Naive thymus-derived CD4-positive, alpha-beta T cell (primary cell): ENCODE results near the gene TFPI. TPM values are rescaled to one million over a fixed set of nuclear protein-coding genes. Genes with fewer than 3 reads are reported as not detected.

Experiments used
- ATAC-seq: fragments of 150-1000 bp; cut with Tn5 transposase; 2 replicates; pipeline ENCODE4 v1.10.0; 2021; ENCODE audit warnings: mild to moderate bottlenecking, moderate library complexity
- CTCF ChIA-PET: fragments of 350-600 bp; sonication (Branson Sonifier 250); formaldehyde crosslinking; loops from one replicate; lab custom pipeline; 2021; ENCODE audit warnings: antibody characterized with exemption; lab: Charles Lee
- POLR2A ChIA-PET: fragments of 350-600 bp; sonication (Branson Sonifier 250); formaldehyde crosslinking; loops from one replicate; lab custom pipeline; 2021; ENCODE audit warnings: antibody characterized with exemption, inconsistent platforms; lab: Charles Lee
- DNase-seq, 9 donors: peaks; one replicate each; pipeline versions ENCODE4 v3.0.0 to v3.0.0-alpha.2; 2020 to 2022; ENCODE audit warnings: mixed read lengths in 1 of 9
- H3K27ac ChIP-seq: one replicate; pipeline ENCODE4 v1.7.0; 2013; ENCODE audit warnings: mild to moderate bottlenecking, low read depth, low read length, moderate library complexity
- H3K27me3 ChIP-seq, 2 donors: one replicate each; pipeline ENCODE4 v1.7.0; 2013; ENCODE audit warnings: low read length in 2 of 2, mild to moderate bottlenecking in 2 of 2, moderate library complexity in 2 of 2; ENCODE audit not compliant: control insufficient read depth in 2 of 2, insufficient read depth in 2 of 2
- H3K36me3 ChIP-seq, 3 experiments: 1 replicate in 2 of 3; 2 replicates in 1 of 3; pipeline ENCODE4 v1.7.0; 2013; ENCODE audit warnings: low read length in 3 of 3, mild to moderate bottlenecking in 3 of 3, moderate library complexity in 1 of 3; ENCODE audit not compliant: insufficient read depth in 3 of 3, control insufficient read depth in 2 of 3
- H3K4me1 ChIP-seq, 2 donors: one replicate each; pipeline ENCODE4 v1.7.0; 2013; ENCODE audit warnings: low read length in 2 of 2, mild to moderate bottlenecking in 2 of 2, moderate library complexity in 1 of 2; ENCODE audit not compliant: control insufficient read depth in 2 of 2, insufficient read depth in 2 of 2
- H3K4me3 ChIP-seq: 2 replicates; pipeline ENCODE4 v1.7.0; 2013; ENCODE audit warnings: mild to moderate bottlenecking, low read length
- H3K9me3 ChIP-seq, 3 experiments: 1 replicate in 2 of 3; 2 replicates in 1 of 3; pipeline ENCODE4 v1.7.0; 2013; ENCODE audit warnings: low read length in 3 of 3; ENCODE audit not compliant: control insufficient read depth in 2 of 3
- H3K27ac Mint-ChIP-seq, 9 donors: one replicate each; pipeline ENCODE4 v1.8.0; 2020 to 2022; ENCODE audit warnings: mixed read lengths in 9 of 9, mild to moderate bottlenecking in 8 of 9, moderate library complexity in 5 of 9, inconsistent platforms in 2 of 9
- H3K27me3 Mint-ChIP-seq, 5 donors: one replicate each; pipeline ENCODE4 v1.8.0; 2021 to 2022; ENCODE audit warnings: mixed read lengths in 5 of 5, mild to moderate bottlenecking in 1 of 5
- H3K36me3 Mint-ChIP-seq, 5 donors: one replicate each; pipeline ENCODE4 v1.8.0; 2020 to 2022; ENCODE audit warnings: mixed read lengths in 5 of 5, mild to moderate bottlenecking in 3 of 5, inconsistent platforms in 1 of 5
- H3K4me1 Mint-ChIP-seq, 7 donors: one replicate each; pipeline ENCODE4 v1.8.0; 2020 to 2022; ENCODE audit warnings: mixed read lengths in 7 of 7, mild to moderate bottlenecking in 3 of 7, inconsistent platforms in 1 of 7
- H3K4me3 Mint-ChIP-seq, 10 donors: one replicate each; pipeline ENCODE4 v1.8.0; 2020 to 2022; ENCODE audit warnings: mild to moderate bottlenecking in 10 of 10, mixed read lengths in 10 of 10, moderate library complexity in 6 of 10, inconsistent platforms in 2 of 10
- H3K9me3 Mint-ChIP-seq, 11 donors: one replicate each; pipeline ENCODE4 v1.8.0; 2020 to 2022; ENCODE audit warnings: mixed read lengths in 11 of 11, mild to moderate bottlenecking in 4 of 11, inconsistent platforms in 1 of 11, moderate library complexity in 1 of 11
- intact Hi-C, 2 donors: fragments of 100-400 bp; cut with micrococcal nuclease; formaldehyde crosslinking; loops; one replicate each; pipeline ENCODE4 v1.15.1; 2023
- polyA plus RNA-seq, 2 donors: library from polyadenylated mRNA; unstranded; fragments of 300-500 nt; fragmentation: Illumina TruSeq; gene quantifications; one replicate each; pipeline ENCODE4 v1.2.3, GENCODE V29; 2021
- total RNA-seq, 6 experiments: library from RNA in 5 of 6; stranded (reverse) in 5 of 6; gene quantifications; 1 replicate in 5 of 6; 2 replicates in 1 of 6; pipeline ENCODE4 v1.2.3 and lab custom pipeline; 2021 to 2026

The TFPI gene
- total and polyA plus RNA-seq, 7 experiments from 2014 or later, result 0.15 to 1.2 (median 0.56) TPM; not detected in 4

DNA sequence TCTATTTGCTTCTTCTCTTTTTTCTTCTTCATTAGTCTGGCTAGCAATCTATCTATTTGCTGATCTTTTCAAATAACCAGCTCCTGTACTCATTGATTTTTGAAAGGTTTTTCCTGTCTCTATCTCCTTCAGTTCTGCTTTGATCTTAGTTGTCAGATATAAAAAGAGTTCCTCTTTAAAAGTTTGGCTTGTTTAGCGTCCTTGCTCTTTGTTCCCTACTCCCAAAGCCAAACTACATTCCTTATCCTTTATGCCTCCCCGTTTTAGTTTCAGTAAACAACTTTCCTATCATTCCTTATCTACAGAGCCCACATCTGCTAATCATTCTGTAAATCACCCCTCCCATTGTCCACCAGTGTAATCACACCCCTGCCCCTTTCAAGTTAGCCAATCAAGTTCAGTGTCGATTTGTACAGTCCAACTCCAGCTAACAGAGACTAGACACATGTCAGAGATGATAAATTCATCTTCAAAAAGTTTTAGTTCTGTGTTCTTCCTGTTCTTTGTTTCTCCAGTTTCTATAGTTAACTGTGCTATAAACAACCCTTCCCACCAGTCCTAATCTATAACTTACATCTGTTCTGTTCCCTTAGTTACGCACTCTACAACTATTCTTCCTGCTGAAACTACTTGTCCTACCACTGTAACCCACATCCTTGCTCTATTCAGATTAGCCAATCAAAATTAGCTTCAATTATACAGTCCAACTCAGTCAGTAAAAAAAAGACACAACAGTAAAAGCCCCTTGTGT lies 44.4 kb downstream of the TFPI start:
- ChIA-PET POLR2A (no interaction called here), CTCF (no interaction called here)
- H3K9me3 Mint-ChIP-seq, result peaks cover 0 to 7% (median 0%) of the 10 kb centered on the region in 11 donors
- peaks cover 3 to 19% (median 11%) of the 10 kb centered on the region in 5 donors for H3K27me3 Mint-ChIP-seq
- DNase-seq (peak in 5 of 9 donors; percentile 0 to 36 (median 17)), ATAC-seq (peak; percentile 79)
- H3K27me3 ChIP-seq, result no peaks in the 10 kb centered on the region
- no peak overlapping the region for H3K4me3 ChIP-seq
- H3K4me3 Mint-ChIP-seq, result peak overlapping the region in 4 of 10 donors; percentile 12 to 58 (median 42)
- peaks cover 0 to 14% (median 8%) of the 10 kb centered on the region in 7 donors for H3K4me1 Mint-ChIP-seq
- no peak overlapping the region for H3K27ac ChIP-seq
- H3K27ac Mint-ChIP-seq, result peak overlapping the region in 4 of 9 donors; percentile 21 to 89 (median 56)
- H3K4me1 ChIP-seq, result no peaks in the 10 kb centered on the region
- no peaks in the 10 kb centered on the region for H3K36me3 ChIP-seq
- no peaks in the 10 kb centered on the region for H3K9me3 ChIP-seq
- no peaks in the 10 kb centered on the region for H3K36me3 Mint-ChIP-seq
- intact Hi-C loops, result no loop called here

DNA sequence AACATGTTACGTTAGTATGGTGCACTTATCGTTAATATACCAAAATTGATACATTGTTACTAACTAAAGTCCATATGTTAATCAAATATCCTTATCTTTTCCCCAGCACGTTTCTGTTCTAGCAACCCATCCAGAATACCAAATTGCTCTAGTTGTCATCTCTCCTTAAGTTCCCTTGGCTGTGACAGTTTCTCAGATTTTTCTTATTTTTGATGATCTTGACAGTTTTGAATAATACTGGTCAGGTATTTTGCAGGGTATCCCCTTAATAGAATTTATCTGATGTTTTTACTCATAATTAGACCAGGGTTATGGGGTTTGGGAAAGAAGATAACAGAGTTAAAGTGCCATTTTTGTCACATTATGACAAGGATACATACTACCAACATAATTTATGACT lies 47.8 kb downstream of the TFPI start:
- Mint-ChIP-seq H3K27ac (no peak overlapping the region), H3K36me3 (no peaks in the 10 kb centered on the region), H3K4me1 (peaks cover 0 to 21% (median 15%) of the 10 kb centered on the region in 7 donors), H3K4me3 (no peak overlapping the region), H3K9me3 (peaks cover 0 to 7% (median 0%) of the 10 kb centered on the region in 11 donors), H3K27me3 (peaks cover 3 to 25% (median 11%) of the 10 kb centered on the region in 5 donors)
- Histone ChIP-seq H3K4me1 (no peaks in the 10 kb centered on the region), H3K36me3 (no peaks in the 10 kb centered on the region), H3K27me3 (no peaks in the 10 kb centered on the region), H3K4me3 (no peak overlapping the region), H3K9me3 (no peaks in the 10 kb centered on the region), H3K27ac (no peak overlapping the region)
- CTCF ChIA-PET, result no interaction called here
- no peak for ATAC-seq
- intact Hi-C loops, result no loop called here
- POLR2A ChIA-PET, result no interaction called here
- DNase-seq, result no peak

DNA sequence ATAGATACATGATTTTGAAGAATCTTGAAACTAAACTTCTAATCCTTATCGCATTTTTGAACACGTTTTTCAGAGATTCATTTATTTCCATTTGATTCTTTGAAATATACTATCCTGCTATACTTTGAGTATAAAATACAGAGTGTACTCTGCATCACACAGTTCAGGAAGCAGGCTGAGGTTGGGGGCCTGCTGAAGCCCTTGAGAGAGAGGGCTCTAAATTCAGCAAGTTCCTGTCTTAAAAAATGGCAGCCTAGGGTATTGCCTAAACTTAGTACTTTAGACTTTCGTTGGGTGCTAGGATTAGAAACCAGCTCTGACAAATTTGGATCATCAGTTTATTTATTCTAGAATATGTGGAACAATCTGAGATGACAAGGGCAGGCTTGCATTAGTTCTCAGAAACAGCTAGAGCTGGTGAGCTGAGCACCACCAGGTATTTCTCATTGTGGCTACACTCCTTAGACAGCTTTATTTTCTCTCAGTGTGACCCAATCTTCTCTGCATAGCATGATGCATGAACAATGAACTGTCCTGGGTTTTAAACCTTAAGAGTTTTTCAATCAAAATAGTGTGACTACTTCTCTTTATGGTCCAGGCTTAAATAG lies 49.1 kb downstream of the TFPI start:
- Mint-ChIP-seq H3K4me3 (no peak overlapping the region), H3K27ac (peak overlapping the region in 1 of 9 donors; percentile 35), H3K9me3 (peaks cover 0 to 7% (median 0%) of the 10 kb centered on the region in 11 donors), H3K4me1 (peaks cover 0 to 15% (median 13%) of the 10 kb centered on the region in 7 donors), H3K27me3 (peaks cover 0 to 19% (median 7%) of the 10 kb centered on the region in 5 donors), H3K36me3 (no peaks in the 10 kb centered on the region)
- H3K9me3 ChIP-seq, result no peaks in the 10 kb centered on the region
- no peak overlapping the region for H3K4me3 ChIP-seq
- DNase-seq, result no peak
- ChIA-PET POLR2A (no interaction called here), CTCF (no interaction called here)
- no peak overlapping the region for H3K27ac ChIP-seq
- no peaks in the 10 kb centered on the region for H3K27me3 ChIP-seq
- H3K4me1 ChIP-seq, result no peaks in the 10 kb centered on the region
- ATAC-seq, result no peak
- intact Hi-C loops, result no loop called here
- no peaks in the 10 kb centered on the region for H3K36me3 ChIP-seq

GRCh38 chr2:187504312-187504921 lies 49.8 kb downstream of the TFPI start:
- H3K36me3 Mint-ChIP-seq, result no peaks in the 10 kb centered on the region
- peaks cover 0 to 8% (median 7%) of the 10 kb centered on the region in 7 donors for H3K4me1 Mint-ChIP-seq
- H3K9me3 Mint-ChIP-seq, result peaks cover 0 to 4% (median 0%) of the 10 kb centered on the region in 11 donors
- intact Hi-C loops, result no loop called here
- Histone ChIP-seq H3K4me3 (no peak overlapping the region), H3K4me1 (no peaks in the 10 kb centered on the region), H3K9me3 (no peaks in the 10 kb centered on the region), H3K27ac (no peak overlapping the region), H3K27me3 (no peaks in the 10 kb centered on the region), H3K36me3 (no peaks in the 10 kb centered on the region)
- H3K27me3 Mint-ChIP-seq, result peaks cover 0 to 11% (median 7%) of the 10 kb centered on the region in 5 donors
- CTCF ChIA-PET, result no interaction called here
- no peak overlapping the region for H3K27ac Mint-ChIP-seq
- H3K4me3 Mint-ChIP-seq, result no peak overlapping the region
- POLR2A ChIA-PET, result no interaction called here
- ATAC-seq, result no peak
- no peak for DNase-seq

DNA sequence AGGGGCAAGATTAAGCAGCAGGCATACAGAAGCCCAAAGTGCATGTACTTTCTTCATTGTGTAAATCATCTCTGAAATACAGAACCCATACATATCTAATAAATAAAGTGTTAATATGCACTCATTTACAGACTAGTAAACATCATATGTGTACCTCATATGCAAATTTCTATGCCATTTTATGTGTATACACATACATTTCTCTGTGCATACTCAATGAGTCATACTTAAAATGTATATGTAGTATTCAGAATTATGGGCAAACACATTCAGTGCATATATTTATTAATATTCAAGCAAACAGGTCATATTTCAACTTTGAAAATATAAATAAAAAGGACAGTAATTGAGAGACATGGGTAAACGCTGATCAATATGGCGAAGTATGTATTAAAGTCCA lies 50.5 kb downstream of the TFPI start:
- H3K36me3 ChIP-seq, result no peaks in the 10 kb centered on the region
- no peak overlapping the region for H3K27ac Mint-ChIP-seq
- H3K27ac ChIP-seq, result no peak overlapping the region
- H3K36me3 Mint-ChIP-seq, result no peaks in the 10 kb centered on the region
- no peaks in the 10 kb centered on the region for H3K9me3 ChIP-seq
- H3K4me3 Mint-ChIP-seq, result no peak overlapping the region
- peaks cover 0 to 9% (median 7%) of the 10 kb centered on the region in 5 donors for H3K27me3 Mint-ChIP-seq
- CTCF ChIA-PET, result no interaction called here
- no peak overlapping the region for H3K4me3 ChIP-seq
- H3K9me3 Mint-ChIP-seq, result peaks cover 0 to 4% (median 0%) of the 10 kb centered on the region in 11 donors
- no peaks in the 10 kb centered on the region for H3K27me3 ChIP-seq
- peaks cover 0 to 8% (median 7%) of the 10 kb centered on the region in 7 donors for H3K4me1 Mint-ChIP-seq
- ATAC-seq (no peak), DNase-seq (no peak)
- H3K4me1 ChIP-seq, result no peaks in the 10 kb centered on the region
- POLR2A ChIA-PET, result no interaction called here
- intact Hi-C loops, result no loop called here

DNA sequence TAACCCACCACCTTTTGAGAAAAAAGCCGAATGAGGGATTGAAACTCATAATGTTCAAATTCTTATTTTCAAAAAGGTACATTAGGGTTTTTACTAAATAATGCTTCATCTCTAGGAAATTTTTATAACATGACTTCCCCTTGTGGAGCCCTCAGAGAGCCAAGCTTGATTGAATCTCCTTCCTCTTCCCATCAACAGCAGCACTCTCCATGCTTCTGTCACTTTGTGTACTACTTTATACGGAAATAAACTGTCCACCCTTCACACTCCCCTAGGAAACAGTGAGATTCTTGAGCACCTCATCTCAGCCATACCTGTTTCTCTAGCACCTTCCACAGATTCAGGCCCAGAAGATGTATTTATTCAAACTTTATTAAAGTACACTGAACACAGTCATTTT lies 51.8 kb downstream of the TFPI start:
- no peak overlapping the region for H3K4me3 Mint-ChIP-seq
- no peak for ATAC-seq
- intact Hi-C loops, result no loop called here
- Histone ChIP-seq H3K27ac (no peak overlapping the region), H3K27me3 (no peaks in the 10 kb centered on the region), H3K9me3 (no peaks in the 10 kb centered on the region), H3K4me3 (no peak overlapping the region), H3K36me3 (no peaks in the 10 kb centered on the region), H3K4me1 (no peaks in the 10 kb centered on the region)
- H3K36me3 Mint-ChIP-seq, result no peaks in the 10 kb centered on the region
- ChIA-PET POLR2A (no interaction called here), CTCF (no interaction called here)
- no peak for DNase-seq
- peaks cover 0 to 3% (median 0%) of the 10 kb centered on the region in 11 donors for H3K9me3 Mint-ChIP-seq
- peak overlapping the region in 1 of 9 donors; percentile 39 for H3K27ac Mint-ChIP-seq
- H3K4me1 Mint-ChIP-seq, result peaks cover 0 to 8% (median 7%) of the 10 kb centered on the region in 7 donors
- peaks cover 0 to 9% (median 7%) of the 10 kb centered on the region in 5 donors for H3K27me3 Mint-ChIP-seq
